HG02610 (cell line): ENCODE data around the gene ACP1.

ENCODE experiments used
- ATAC-seq: cut with Tn5 transposase; IDR thresholded peaks from one replicate; pipeline ENCODE4 v1.9.1; 2021; ENCODE audit warnings: mild to moderate bottlenecking, moderate library complexity; ENCODE audit not compliant: unreplicated experiment

The ACP1 gene

GRCh38 chr2:254241-254640, 10.5 kb upstream of the ACP1 start:
- no peak for ATAC-seq

GRCh38 chr2:255195-255594, 9.6 kb upstream of the ACP1 start:
- ATAC-seq: no peak

- no peak for ATAC-seq
Measured at GRCh38 chr2:256094-256493, 8.7 kb upstream of the ACP1 start.

DNA sequence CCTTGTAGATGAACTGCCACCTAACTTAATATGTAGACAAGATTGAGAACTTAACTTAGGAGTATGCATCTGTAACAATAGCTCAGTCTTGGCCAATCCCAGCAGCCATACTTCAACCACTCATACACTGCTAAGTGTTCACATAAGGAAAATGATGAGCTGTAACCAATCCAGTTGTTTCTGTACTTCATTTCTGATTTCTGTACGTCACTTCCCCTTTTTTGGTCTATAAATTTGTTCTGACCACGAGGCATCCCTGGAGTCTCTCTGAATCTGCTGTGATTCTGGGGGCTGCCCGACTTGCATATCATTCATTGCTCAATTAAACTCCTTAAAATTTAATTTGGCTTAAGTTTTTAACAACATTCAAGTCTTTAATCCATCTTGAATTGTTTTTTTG, 7.3 kb upstream of the ACP1 start:
- ATAC-seq: no peak

- no peak for ATAC-seq
Measured at GRCh38 chr2:257842-258241, 6.9 kb upstream of the ACP1 start.

DNA sequence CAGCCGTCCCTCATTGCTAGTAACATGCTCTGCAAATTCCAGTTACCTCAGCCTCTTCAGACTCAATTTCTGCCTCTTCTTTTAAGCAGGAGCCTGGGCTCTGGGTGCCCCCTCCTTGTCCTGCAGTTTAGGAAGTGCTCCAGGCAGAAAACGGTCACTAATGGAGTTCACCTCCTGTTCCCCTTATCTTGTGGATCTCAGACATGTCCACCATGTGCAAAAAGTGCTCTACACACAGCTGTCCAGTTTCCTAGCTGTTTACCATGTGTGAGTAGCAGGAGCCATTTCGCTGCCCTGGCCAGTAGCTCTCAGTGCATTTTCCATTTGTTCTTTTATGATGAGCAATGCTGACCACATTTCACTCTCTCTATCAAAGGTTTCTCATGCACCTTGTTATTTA, 5.8 kb upstream of the ACP1 start:
- no peak for ATAC-seq

- ATAC-seq: no peak
Measured at GRCh38 chr2:259789-260331, 4.9 kb upstream of the ACP1 start.

GRCh38 chr2:260507-261161, 4.1 kb upstream of the ACP1 start:
- ATAC-seq: no peak

GRCh38 chr2:262117-262516, 2.6 kb upstream of the ACP1 start:
- no peak for ATAC-seq

- no peak for ATAC-seq
Measured at GRCh38 chr2:263022-263738, 1.6 kb upstream of the ACP1 start.

- ATAC-seq: peak; percentile 21
Measured at GRCh38 chr2:263774-264492, 814 bp upstream of the ACP1 start, which contains the start of gene SH3YL1. TSS of gene SH3YL1 (minus strand) at chr2:264032. CDS start at chr2:263984, 48 bp downstream.

DNA sequence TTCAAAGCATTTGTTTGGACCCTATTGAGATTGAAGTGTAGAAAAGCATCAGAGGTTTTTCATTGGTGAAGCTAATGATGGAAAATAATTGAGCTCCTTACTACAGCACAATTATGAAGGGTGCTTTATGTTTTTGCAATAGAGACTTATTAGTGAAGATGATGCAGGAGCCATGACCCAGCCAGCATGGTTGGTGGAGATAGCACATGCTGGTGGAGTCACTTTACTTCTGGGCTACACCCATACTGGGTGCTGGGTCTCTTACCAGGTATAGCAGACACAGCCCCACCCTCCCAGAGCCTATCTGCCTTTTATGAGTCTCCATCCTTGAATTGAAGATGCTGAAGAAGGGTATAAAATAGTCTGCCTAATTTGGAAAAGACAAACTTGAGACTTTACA, 3.6 kb downstream of the ACP1 start:
- ATAC-seq: no peak

GRCh38 chr2:269356-270030, 4.7 kb downstream of the ACP1 start:
- ATAC-seq: no peak

- ATAC-seq: no peak
Measured at GRCh38 chr2:270861-271260, 6.1 kb downstream of the ACP1 start.

DNA sequence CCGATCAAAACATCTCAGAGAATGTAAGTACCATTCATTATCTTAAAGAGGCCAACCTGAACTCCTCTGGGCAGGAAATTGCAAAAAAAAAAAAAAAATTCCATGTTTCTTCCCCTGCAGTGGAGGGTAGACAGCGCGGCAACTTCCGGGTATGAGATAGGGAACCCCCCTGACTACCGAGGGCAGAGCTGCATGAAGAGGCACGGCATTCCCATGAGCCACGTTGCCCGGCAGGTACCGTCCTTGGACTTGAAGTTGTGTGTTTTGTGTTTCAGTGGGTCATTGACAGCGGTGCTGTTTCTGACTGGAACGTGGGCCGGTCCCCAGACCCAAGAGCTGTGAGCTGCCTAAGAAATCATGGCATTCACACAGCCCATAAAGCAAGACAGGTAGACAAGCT, 7.2 kb downstream of the ACP1 start:
- ATAC-seq: no peak

DNA sequence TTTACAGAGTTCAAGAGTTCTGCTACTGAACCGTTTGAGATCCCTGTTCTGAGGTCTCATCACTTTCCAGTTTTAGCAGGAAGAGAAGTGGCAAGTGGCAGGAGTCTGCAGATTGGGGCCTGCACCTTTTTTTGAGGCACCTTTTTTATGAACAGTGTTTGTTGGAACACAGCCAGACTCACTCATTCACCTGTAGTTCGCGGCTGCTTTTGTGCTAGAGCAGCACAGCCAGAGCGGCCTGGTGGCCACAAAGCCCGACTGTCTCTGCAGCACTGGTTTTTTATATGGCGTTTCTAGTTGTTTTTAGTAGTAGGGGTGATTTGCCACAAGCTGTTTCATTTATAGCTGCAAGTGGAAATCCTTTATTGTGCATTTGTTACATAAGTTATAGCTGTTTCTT, 8.6 kb downstream of the ACP1 start:
- no peak for ATAC-seq

DNA sequence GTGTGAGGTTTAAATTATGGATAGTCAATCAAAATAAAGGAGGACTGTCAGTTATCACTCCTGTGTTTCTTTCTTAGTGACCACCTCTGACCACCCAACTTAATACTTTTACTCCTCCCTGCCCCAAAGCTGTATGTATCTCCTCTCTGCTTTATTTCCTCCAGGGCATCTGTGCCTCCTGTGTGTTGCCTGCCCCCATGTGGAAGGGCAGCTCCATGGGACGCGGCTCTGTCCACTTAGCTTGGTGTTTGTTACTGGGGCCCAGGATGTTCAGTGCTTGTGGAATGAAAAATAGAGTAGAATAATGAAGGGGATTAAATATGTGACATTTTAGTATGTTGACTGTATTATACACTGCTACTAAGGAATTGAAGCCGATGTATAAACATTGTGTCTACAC, 9.8 kb downstream of the ACP1 start:
- no peak for ATAC-seq

GRCh38 chr2:275466-275865, 10.7 kb downstream of the ACP1 start:
- ATAC-seq: peak; percentile 94

DNA sequence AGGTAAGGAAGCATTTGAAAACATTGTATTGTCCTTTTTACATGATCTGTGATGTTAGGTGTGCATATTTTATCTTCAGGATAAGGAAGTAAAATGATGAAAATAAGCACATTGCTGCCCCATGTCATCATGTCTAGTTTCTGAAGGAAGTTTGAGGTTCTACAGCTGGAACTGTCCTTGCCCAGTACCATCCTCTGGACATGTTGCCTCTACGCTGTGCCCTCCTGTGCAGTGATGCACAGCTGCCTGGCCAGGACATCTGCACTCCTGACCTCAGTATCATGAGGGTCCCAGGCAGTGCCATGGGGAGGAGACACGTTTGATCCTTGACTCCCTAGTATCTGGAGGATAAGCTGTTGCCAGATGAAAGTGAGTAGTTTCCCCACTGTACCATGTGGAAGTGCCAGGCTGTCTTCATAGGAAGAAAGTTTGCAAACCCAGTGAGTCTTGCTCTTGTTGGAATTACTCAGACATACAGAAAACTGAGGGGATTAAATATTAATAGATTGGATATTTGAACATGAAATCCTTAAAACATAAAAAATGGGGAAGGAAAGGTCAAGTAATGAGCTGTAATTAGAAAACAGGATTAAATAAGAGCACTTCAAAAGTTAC, 13.7 kb downstream of the ACP1 start:
- no peak for ATAC-seq

DNA sequence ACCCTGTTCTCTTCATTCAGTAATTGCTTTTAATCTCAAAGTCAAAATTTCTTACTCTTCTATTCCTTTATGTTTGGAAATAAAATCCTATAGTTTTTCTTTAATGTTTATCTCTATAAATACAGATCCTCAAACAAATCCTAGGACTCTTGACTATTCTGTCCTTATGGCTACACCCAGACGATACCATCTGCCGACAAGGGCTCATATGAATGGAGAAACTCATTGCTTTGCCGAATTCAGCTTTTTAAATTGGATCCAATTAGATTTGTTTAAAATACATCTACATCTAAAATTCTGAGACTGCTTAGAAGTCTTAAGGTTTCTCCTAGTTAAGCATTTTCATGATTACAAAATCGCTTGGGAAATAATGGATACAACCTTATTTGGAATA, 14.2 kb downstream of the ACP1 start:
- ATAC-seq: no peak

GRCh38 chr2:279366-279765, 14.6 kb downstream of the ACP1 start:
- no peak for ATAC-seq
